GM06990 (cell line): ENCODE data around the gene RASSF8.

ENCODE experiments used
- DNase-seq: peaks from one replicate; pipeline ENCODE4 v3.0.0-alpha.2; 2011; ENCODE audit not compliant: insufficient read length; ENCODE audit errors: extremely low read depth
- H3K27me3 ChIP-seq: replicated peaks from 2 replicates; pipeline ENCODE4 v1.6.0; 2011; ENCODE audit warnings: low read length; ENCODE audit not compliant: control insufficient read depth, insufficient read depth
- H3K36me3 ChIP-seq: 2 replicates; pipeline ENCODE4 v1.5.1; 2011; ENCODE audit warnings: low read length; ENCODE audit not compliant: control insufficient read depth, insufficient read depth
- H3K4me3 ChIP-seq: replicated peaks from 2 replicates; pipeline ENCODE4 v1.5.1; 2011; ENCODE audit warnings: low read depth, mild to moderate bottlenecking, control low read depth, low read length
- TF ChIP-seq, protein P1 (sequence below): IDR thresholded peaks from 2 replicates; pipeline ENCODE4 v1.5.1; 2011; ENCODE audit warnings: low read length, control low read depth, mild to moderate bottlenecking, inconsistent platforms; ENCODE audit not compliant: insufficient read depth, poor library complexity, severe bottlenecking

The RASSF8 gene

DNA sequence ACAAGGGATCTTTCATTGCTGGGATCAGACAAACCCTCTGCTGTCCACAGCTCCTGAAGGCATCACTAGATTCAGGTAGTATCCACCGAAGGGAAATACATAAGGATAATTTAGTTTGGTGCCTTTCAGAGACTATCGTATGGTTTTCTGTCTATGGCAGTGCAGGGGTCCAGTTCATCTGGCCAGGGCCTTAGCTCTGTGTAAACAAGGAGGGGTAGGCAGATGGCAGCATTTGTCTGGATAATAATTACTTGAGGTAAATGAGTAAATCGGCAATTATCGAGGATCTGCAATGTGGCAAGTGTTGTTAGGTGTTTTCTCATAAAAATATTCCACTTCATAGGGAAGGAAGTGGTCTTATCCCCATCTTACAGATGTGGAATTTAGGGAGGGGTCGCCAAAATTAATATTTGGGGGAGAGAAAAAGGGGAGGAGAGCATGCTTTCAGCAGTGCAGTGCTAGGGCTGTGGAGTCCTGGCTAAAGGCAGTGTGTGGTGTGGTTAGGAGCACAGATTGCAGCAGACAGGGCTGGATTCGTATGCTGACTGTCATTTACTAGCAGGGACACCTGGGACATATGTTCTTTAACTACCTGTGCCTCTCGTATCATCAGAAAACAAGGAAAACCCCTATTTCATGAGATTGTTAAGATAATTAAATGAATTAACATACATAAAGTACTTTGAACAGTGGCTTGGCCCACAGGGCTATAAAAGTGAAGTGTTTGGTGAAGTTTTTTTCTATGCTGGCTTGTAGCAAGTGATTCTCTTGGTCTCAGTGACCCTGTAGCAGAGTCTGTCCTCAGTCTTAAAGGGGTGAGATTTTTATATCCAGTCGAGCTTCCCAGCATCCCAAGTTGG lies 27.1 kb downstream of the RASSF8 start:
- H3K27me3 ChIP-seq = no peaks in the 10 kb centered on the region
- no peak overlapping the region for H3K4me3 ChIP-seq
- no peaks in the 10 kb centered on the region for H3K36me3 ChIP-seq
- TF ChIP-seq, protein P1, sequence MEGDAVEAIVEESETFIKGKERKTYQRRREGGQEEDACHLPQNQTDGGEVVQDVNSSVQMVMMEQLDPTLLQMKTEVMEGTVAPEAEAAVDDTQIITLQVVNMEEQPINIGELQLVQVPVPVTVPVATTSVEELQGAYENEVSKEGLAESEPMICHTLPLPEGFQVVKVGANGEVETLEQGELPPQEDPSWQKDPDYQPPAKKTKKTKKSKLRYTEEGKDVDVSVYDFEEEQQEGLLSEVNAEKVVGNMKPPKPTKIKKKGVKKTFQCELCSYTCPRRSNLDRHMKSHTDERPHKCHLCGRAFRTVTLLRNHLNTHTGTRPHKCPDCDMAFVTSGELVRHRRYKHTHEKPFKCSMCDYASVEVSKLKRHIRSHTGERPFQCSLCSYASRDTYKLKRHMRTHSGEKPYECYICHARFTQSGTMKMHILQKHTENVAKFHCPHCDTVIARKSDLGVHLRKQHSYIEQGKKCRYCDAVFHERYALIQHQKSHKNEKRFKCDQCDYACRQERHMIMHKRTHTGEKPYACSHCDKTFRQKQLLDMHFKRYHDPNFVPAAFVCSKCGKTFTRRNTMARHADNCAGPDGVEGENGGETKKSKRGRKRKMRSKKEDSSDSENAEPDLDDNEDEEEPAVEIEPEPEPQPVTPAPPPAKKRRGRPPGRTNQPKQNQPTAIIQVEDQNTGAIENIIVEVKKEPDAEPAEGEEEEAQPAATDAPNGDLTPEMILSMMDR = no peak
- DNase-seq = no peak

DNA sequence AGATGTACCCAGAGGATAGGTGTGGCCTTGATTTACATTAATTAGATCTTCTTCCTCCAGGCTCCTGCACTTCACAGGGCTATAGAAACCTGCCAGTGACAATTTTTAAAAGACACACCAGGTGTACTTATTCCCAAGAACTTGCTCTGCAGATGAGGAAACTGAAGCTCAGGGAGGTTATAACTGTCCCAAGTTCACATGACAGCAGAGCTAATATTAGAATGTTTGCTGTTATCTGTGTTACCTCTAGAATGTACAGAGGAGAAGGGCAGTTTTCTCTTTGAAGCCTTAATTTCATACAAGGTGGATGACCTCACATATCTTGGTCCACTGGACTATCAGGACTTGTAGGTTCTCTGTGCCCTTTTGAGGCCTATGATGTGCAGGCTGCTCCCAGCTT lies 27.7 kb downstream of the RASSF8 start:
- no peak for DNase-seq
- Histone ChIP-seq H3K27me3 (no peaks in the 10 kb centered on the region), H3K4me3 (no peak overlapping the region), H3K36me3 (no peaks in the 10 kb centered on the region)
- TF ChIP-seq, protein P1 = no peak

DNA sequence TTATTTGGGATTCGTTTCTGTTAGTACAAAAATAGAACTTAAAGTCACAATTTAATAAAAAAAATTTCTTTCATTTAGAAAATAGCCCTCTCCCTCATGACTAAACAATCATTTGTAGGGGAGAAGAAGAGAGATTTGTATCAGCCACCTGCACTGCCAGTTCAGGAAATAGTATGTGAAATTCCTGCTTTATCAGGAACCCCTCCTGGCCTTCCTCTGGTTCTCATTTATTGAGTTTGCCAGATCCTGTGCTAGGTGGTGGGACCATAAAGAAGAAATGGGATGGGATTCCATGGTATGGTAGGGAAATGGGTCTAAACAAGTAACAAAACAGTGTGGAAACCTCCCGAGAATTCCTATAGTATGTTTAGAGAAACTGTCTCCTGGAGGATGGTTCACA lies 30.0 kb downstream of the RASSF8 start:
- Histone ChIP-seq H3K4me3 (no peak overlapping the region), H3K36me3 (no peaks in the 10 kb centered on the region), H3K27me3 (no peaks in the 10 kb centered on the region)
- DNase-seq = no peak
- TF ChIP-seq, protein P1 = no peak

DNA sequence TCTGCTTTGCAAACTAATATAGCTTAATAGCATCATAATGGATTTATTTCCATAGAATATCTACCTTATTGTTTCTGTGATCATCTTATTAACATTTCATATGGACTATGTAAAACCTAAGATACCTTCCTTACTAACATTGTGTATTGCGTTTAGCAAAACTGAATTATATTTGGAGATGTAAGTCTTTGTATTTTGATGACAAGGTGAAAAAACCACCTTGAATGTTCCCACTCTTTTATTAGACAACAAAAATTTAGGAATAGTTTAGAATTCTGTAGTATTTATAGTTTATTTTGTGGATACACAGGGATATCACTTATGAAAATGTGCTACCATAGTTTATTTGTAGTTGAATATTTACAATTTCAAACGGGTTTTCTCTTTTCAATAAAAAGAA lies 32.0 kb downstream of the RASSF8 start:
- TF ChIP-seq, protein P1 = no peak
- H3K36me3 ChIP-seq = no peaks in the 10 kb centered on the region
- DNase-seq = no peak
- no peak overlapping the region for H3K4me3 ChIP-seq
- no peaks in the 10 kb centered on the region for H3K27me3 ChIP-seq

DNA sequence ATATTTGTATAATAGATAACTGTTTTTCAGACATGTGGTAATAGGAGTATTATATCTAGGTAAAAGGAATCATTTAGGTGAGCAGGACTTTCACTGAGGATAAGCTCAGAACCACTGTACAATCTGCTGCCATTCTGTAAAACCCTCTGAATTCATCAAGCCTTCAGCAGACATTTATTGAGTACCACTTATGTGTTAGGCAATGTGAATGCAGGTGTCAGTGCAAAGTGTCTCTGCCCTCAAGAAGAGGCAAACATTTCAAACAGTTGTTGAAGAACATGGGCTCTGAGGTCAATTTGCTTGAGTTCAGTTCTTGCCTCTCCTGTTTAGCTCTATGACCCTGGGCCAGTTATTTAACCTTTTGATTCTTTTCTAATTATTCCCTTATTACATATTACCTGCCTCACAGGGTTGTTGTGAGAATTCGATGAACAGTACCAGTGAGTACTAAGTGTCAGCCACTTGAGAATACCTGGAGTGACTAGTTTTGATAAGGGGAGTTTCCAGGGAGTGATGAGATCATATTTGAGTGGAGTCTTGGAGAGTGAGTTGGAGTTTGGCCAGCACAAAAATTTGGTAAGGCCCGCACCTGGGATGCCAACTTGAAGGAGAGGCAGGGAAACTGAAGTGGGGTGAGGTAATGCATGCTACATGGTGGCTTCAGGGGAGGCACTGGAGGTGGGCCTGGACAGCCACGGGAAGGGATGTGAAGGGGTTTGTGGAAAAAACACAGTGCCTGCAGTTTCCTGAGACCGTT lies 33.7 kb downstream of the RASSF8 start:
- Histone ChIP-seq H3K27me3 (no peaks in the 10 kb centered on the region), H3K36me3 (no peaks in the 10 kb centered on the region), H3K4me3 (no peak overlapping the region)
- DNase-seq = no peak
- TF ChIP-seq, protein P1 = no peak
